Smooth muscle cell (in vitro differentiated cells): Measurements from ENCODE around the gene DSCAM. TPM values are rescaled to one million over a fixed set of nuclear protein-coding genes. Genes with fewer than 3 reads are reported as not detected.

Source experiments
- DNase-seq: peaks from one replicate; lab custom pipeline; 2025; ENCODE audit not compliant: unreplicated experiment; lab: John Stamatoyannopoulos, UW
- H2AFZ ChIP-seq: fragments of 200-600 bp; sonication (generic); 2 replicates; pipeline ENCODE4 v1.6.0; 2016; ENCODE audit warnings: antibody characterized with exemption, low read depth, mild to moderate bottlenecking
- H3F3A ChIP-seq: fragments of 200-600 bp; sonication (generic); 2 replicates; pipeline ENCODE4 v1.6.0; 2017; ENCODE audit warnings: antibody characterized with exemption, low read depth
- H3K27ac ChIP-seq: fragments of 200-600 bp; sonication (generic); 2 replicates; pipeline ENCODE4 v1.5.1; 2016; ENCODE audit warnings: low read depth, mild to moderate bottlenecking
- H3K27me3 ChIP-seq: fragments of 200-600 bp; sonication (generic); 2 replicates; pipeline ENCODE4 v1.6.1; 2016; ENCODE audit warnings: low read depth, mild to moderate bottlenecking
- H3K36me3 ChIP-seq: fragments of 200-600 bp; sonication (generic); 2 replicates; pipeline ENCODE4 v1.5.1; 2016; ENCODE audit warnings: low read depth
- H3K4me1 ChIP-seq: fragments of 200-600 bp; sonication (generic); 2 replicates; pipeline ENCODE4 v1.5.1; 2016; ENCODE audit warnings: low read depth
- H3K4me2 ChIP-seq: fragments of 200-600 bp; sonication (generic); 2 replicates; pipeline ENCODE4 v1.6.0; 2016; ENCODE audit warnings: mild to moderate bottlenecking
- H3K4me3 ChIP-seq: fragments of 200-600 bp; sonication (generic); 2 replicates; pipeline ENCODE4 v1.5.1; 2016; ENCODE audit warnings: mild to moderate bottlenecking
- H3K79me2 ChIP-seq: fragments of 200-600 bp; sonication (generic); 2 replicates; pipeline ENCODE4 v1.6.0; 2016; ENCODE audit warnings: low read depth, mild to moderate bottlenecking
- H3K9ac ChIP-seq: fragments of 200-600 bp; sonication (generic); 2 replicates; pipeline ENCODE4 v1.6.0; 2016; ENCODE audit warnings: low read depth
- H3K9me3 ChIP-seq: fragments of 200-600 bp; sonication (generic); replicated peaks from 2 replicates; pipeline ENCODE4 v1.5.1; 2016; ENCODE audit warnings: low read depth
- H4K20me1 ChIP-seq: fragments of 200-600 bp; sonication (generic); 2 replicates; pipeline ENCODE4 v1.6.0; 2016; ENCODE audit warnings: low read depth
- WGBS: methylation state at CpG from one replicate; pipeline ENCODE4 v1.1.7; 2016; ENCODE audit warnings: low lambda C conversion rate; 5-methylcytosine and 5-hydroxymethylcytosine counted together
- polyA plus RNA-seq: library from polyadenylated mRNA; unstranded; fragments of >200 nt; fragmentation: Nextera tagmentation; extraction: Ambion mirVana; gene quantifications from 2 replicates; pipeline ENCODE4 v1.2.1, GENCODE V29; 2016
- total RNA-seq: library from RNA; depleted of rRNA; stranded (reverse); fragments of >200 nt; gene quantifications from 2 replicates; pipeline ENCODE4 v1.2.3, GENCODE V29; 2014
- TF ChIP-seq, protein P1 (sequence below): fragments of 200-600 bp; sonication (generic); IDR thresholded peaks from 2 replicates; pipeline ENCODE4 v1.5.1; 2017; ENCODE audit warnings: borderline replicate concordance, mild to moderate bottlenecking, antibody characterized with exemption; ENCODE audit not compliant: insufficient read depth, poor library complexity, severe bottlenecking

The DSCAM gene
- total and polyA plus RNA-seq, 2 experiments from 2014 or later: not detected

- Histone ChIP-seq H4K20me1 (no peaks in the 10 kb centered on the region), H3K9ac (no peak overlapping the region), H3K4me1 (no peaks in the 10 kb centered on the region), H3K27ac (no peak overlapping the region), H3K4me2 (no peak overlapping the region), H3F3A (no peaks in the 10 kb centered on the region), H3K36me3 (no peaks in the 10 kb centered on the region), H3K9me3 (no peaks in the 10 kb centered on the region), H3K79me2 (no peaks in the 10 kb centered on the region), H2AFZ (no peak overlapping the region), H3K27me3 (no peaks in the 10 kb centered on the region), H3K4me3 (no peak overlapping the region)
- DNase-seq: no peak
- 76% methylated on average over 2 of the region's 2 CpGs for WGBS
- TF ChIP-seq, protein P1, sequence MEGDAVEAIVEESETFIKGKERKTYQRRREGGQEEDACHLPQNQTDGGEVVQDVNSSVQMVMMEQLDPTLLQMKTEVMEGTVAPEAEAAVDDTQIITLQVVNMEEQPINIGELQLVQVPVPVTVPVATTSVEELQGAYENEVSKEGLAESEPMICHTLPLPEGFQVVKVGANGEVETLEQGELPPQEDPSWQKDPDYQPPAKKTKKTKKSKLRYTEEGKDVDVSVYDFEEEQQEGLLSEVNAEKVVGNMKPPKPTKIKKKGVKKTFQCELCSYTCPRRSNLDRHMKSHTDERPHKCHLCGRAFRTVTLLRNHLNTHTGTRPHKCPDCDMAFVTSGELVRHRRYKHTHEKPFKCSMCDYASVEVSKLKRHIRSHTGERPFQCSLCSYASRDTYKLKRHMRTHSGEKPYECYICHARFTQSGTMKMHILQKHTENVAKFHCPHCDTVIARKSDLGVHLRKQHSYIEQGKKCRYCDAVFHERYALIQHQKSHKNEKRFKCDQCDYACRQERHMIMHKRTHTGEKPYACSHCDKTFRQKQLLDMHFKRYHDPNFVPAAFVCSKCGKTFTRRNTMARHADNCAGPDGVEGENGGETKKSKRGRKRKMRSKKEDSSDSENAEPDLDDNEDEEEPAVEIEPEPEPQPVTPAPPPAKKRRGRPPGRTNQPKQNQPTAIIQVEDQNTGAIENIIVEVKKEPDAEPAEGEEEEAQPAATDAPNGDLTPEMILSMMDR: no peak
Measured at GRCh38 chr21:40759061-40759460, 87.9 kb downstream of the DSCAM start.

- Histone ChIP-seq H3K4me3 (no peak overlapping the region), H3K4me1 (peaks cover 2% of the 10 kb centered on the region), H3K79me2 (no peaks in the 10 kb centered on the region), H3K27ac (no peak overlapping the region), H3K9me3 (no peaks in the 10 kb centered on the region), H3F3A (no peaks in the 10 kb centered on the region), H4K20me1 (no peaks in the 10 kb centered on the region), H3K36me3 (no peaks in the 10 kb centered on the region), H3K27me3 (no peaks in the 10 kb centered on the region), H3K4me2 (no peak overlapping the region), H2AFZ (no peak overlapping the region), H3K9ac (no peak overlapping the region)
- no peak for DNase-seq
- 74% methylated on average over 3 of the region's 3 CpGs for WGBS
- TF ChIP-seq, protein P1: no peak
Measured at GRCh38 chr21:40757366-40757765, 89.6 kb downstream of the DSCAM start.

GRCh38 chr21:40754466-40754865 lies 92.5 kb downstream of the DSCAM start:
- H2AFZ ChIP-seq: no peak overlapping the region
- H3K9me3 ChIP-seq: no peaks in the 10 kb centered on the region
- H3K79me2 ChIP-seq: no peaks in the 10 kb centered on the region
- 69% methylated on average over 5 of the region's 5 CpGs for WGBS
- DNase-seq: no peak
- H3K27me3 ChIP-seq: no peaks in the 10 kb centered on the region
- H3F3A ChIP-seq: no peaks in the 10 kb centered on the region
- H3K9ac ChIP-seq: no peak overlapping the region
- TF ChIP-seq, protein P1: no peak
- H4K20me1 ChIP-seq: no peaks in the 10 kb centered on the region
- H3K4me1 ChIP-seq: peaks cover 15% of the 10 kb centered on the region
- H3K4me2 ChIP-seq: no peak overlapping the region
- no peak overlapping the region for H3K4me3 ChIP-seq
- no peaks in the 10 kb centered on the region for H3K36me3 ChIP-seq
- no peak overlapping the region for H3K27ac ChIP-seq

DNA sequence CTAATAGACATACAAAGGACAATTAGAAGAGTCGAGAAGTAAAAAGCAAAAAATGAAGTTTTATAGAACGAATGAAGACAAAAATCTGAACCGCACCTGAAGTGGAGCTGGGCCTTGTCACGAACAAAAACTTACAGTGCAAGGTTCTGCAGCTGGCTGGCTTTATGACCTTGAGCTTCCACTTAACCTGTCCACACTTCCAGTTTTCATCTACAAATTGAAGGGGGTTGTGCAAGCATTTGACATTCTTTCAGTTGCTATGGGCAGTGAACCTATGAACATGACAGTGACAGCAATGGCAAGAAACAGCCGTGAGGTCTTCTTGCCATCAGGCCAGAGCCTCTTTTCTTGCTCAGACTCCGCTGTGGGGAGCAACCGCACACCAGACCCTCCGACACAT lies 93.2 kb downstream of the DSCAM start:
- H2AFZ ChIP-seq: no peak overlapping the region
- no peak overlapping the region for H3K9ac ChIP-seq
- H3K27me3 ChIP-seq: no peaks in the 10 kb centered on the region
- H3K4me3 ChIP-seq: no peak overlapping the region
- no peak overlapping the region for H3K4me2 ChIP-seq
- peaks cover 15% of the 10 kb centered on the region for H3K4me1 ChIP-seq
- no peaks in the 10 kb centered on the region for H3K9me3 ChIP-seq
- H3K27ac ChIP-seq: no peak overlapping the region
- no peaks in the 10 kb centered on the region for H3K79me2 ChIP-seq
- 94% methylated on average over 8 of the region's 8 CpGs for WGBS
- H3K36me3 ChIP-seq: no peaks in the 10 kb centered on the region
- H3F3A ChIP-seq: no peaks in the 10 kb centered on the region
- TF ChIP-seq, protein P1: no peak
- H4K20me1 ChIP-seq: no peaks in the 10 kb centered on the region
- DNase-seq: no peak
